ENCODE results near the gene DNAJC4.

DNA sequence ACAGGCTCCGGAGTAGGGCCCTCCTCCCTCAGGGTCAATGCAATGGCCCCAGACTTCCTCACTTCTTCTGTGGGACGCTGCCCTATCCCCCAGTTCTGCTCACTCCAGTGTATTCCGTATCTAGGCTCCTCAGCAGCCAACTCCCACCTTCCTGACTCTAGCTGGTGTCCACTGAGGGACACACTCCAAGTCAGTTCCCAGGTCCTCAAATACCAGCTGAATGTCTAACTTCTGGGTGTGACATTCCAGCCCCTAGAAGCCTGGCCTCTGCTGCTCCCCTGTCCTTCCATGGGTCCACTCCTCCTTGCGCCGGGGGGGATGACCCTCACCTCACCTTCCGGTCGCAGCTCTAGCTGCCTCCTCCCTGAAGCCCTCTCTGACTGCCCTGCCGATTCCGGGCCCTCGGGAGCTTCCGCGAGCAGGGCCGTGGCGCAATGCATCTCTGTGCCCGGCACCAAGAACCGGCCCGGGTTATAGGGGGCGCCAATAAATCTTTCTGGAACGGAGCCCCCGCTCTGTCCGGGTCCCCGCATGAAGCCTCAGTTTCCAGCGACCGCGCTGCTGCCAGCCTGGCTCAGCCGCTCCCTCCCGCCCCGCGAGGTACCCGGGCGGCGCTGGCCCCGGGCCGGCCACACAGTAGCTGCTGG lies 38.7 kb downstream of the DNAJC4 start:
- TF ChIP-seq CTCF (optimal IDR thresholded peaks at IDR 0.05 in 1 of 3, IDR thresholded peaks at IDR 0.05 in 1 of 3, conservative IDR thresholded peaks at IDR 0.05 in 1 of 3; ENCODE audit: extremely low read depth in 1 of 3, insufficient read depth in 2 of 3, low read length in 3 of 3), result no peak
- no peak for TF ChIP-seq EZH2 (IDR thresholded peaks at IDR 0.05; ENCODE audit: low read length)
